ENCODE measurements around the gene TBRG4. TPM values are rescaled to one million over a fixed set of nuclear protein-coding genes. Genes with fewer than 3 reads are reported as not detected.

TBRG4 gene
- total RNA-seq, 1 experiment from 2014 or later = 107 TPM

- Histone ChIP-seq H3K27ac (ENCODE audit: low read length) (no peak overlapping the region), H3K4me3 (ENCODE audit: low read length) (no peak overlapping the region), H2AFZ (ENCODE audit: low read length) (no peak overlapping the region), H3K4me1 (ENCODE audit: insufficient read depth, low read length) (no peaks in the 10 kb centered on the region), H3K9me2 (replicated peaks; ENCODE audit: low read length) (no peaks in the 10 kb centered on the region), H4K20me1 (ENCODE audit: low read length) (no peaks in the 10 kb centered on the region), H3K9ac (ENCODE audit: low read length) (no peak overlapping the region), H3K9me3 (ENCODE audit: low read length) (no peaks in the 10 kb centered on the region), H3K4me2 (ENCODE audit: low read length) (no peak overlapping the region), H3F3A (ENCODE audit: low read length, unreplicated experiment) (no peaks in the 10 kb centered on the region), H3K27me3 (ENCODE audit: low read length) (no peaks in the 10 kb centered on the region), H3K79me2 (ENCODE audit: low read length) (no peaks in the 10 kb centered on the region), H3K36me3 (ENCODE audit: low read depth, low read length) (no peaks in the 10 kb centered on the region)
- DNase-seq (no peak), ATAC-seq (no peak)
- POLR2A ChIA-PET (ENCODE audit: unreplicated experiment) = no interaction called here
- CTCF ChIA-PET = no interaction called here
- TF ChIP-seq EZH2 (IDR thresholded peaks at IDR 0.05; ENCODE audit: low read length, unreplicated experiment) (no peak), CTCF (conservative IDR thresholded peaks at IDR 0.05; ENCODE audit: low read depth, low read length) (no peak), EZH2phosphoT487 (IDR thresholded peaks at IDR 0.05; ENCODE audit: borderline replicate concordance, low read length) (no peak)
- BruUV-seq (replicated peaks) = no TSS peak
- intact Hi-C loops (cut with micrococcal nuclease) = no loop called here
These were observed 53.6 kb downstream of the TBRG4 start for GRCh38 chr7:45057878-45058277.

- TF ChIP-seq EZH2phosphoT487 (IDR thresholded peaks at IDR 0.05; ENCODE audit: borderline replicate concordance, low read length) (no peak), EZH2 (IDR thresholded peaks at IDR 0.05; ENCODE audit: low read length, unreplicated experiment) (no peak), CTCF (conservative IDR thresholded peaks at IDR 0.05; ENCODE audit: low read depth, low read length) (no peak)
- ChIA-PET POLR2A (ENCODE audit: unreplicated experiment) (no interaction called here), CTCF (no interaction called here)
- Histone ChIP-seq H3K27ac (ENCODE audit: low read length) (no peak overlapping the region), H2AFZ (ENCODE audit: low read length) (no peak overlapping the region), H3K9me3 (ENCODE audit: low read length) (no peaks in the 10 kb centered on the region), H3K4me1 (ENCODE audit: insufficient read depth, low read length) (no peaks in the 10 kb centered on the region), H3K9ac (ENCODE audit: low read length) (no peak overlapping the region), H3K36me3 (ENCODE audit: low read depth, low read length) (no peaks in the 10 kb centered on the region), H3K79me2 (ENCODE audit: low read length) (no peaks in the 10 kb centered on the region), H3F3A (ENCODE audit: low read length, unreplicated experiment) (no peaks in the 10 kb centered on the region), H3K9me2 (replicated peaks; ENCODE audit: low read length) (no peaks in the 10 kb centered on the region), H4K20me1 (ENCODE audit: low read length) (no peaks in the 10 kb centered on the region), H3K27me3 (ENCODE audit: low read length) (no peaks in the 10 kb centered on the region), H3K4me3 (ENCODE audit: low read length) (no peak overlapping the region), H3K4me2 (ENCODE audit: low read length) (no peak overlapping the region)
- BruUV-seq (replicated peaks) = no TSS peak
- intact Hi-C loops (cut with micrococcal nuclease) = no loop called here
- no peak for DNase-seq
- ATAC-seq = no peak
These were observed 55.8 kb downstream of the TBRG4 start for GRCh38 chr7:45055594-45056219.

- Histone ChIP-seq H3K9ac (ENCODE audit: low read length) (no peak overlapping the region), H3K4me1 (ENCODE audit: insufficient read depth, low read length) (no peaks in the 10 kb centered on the region), H3K27ac (ENCODE audit: low read length) (no peak overlapping the region), H3K9me3 (ENCODE audit: low read length) (no peaks in the 10 kb centered on the region), H3K36me3 (ENCODE audit: low read depth, low read length) (no peaks in the 10 kb centered on the region), H3F3A (ENCODE audit: low read length, unreplicated experiment) (no peaks in the 10 kb centered on the region), H3K9me2 (replicated peaks; ENCODE audit: low read length) (no peaks in the 10 kb centered on the region), H3K79me2 (ENCODE audit: low read length) (no peaks in the 10 kb centered on the region), H3K27me3 (ENCODE audit: low read length) (no peaks in the 10 kb centered on the region), H3K4me3 (ENCODE audit: low read length) (no peak overlapping the region), H4K20me1 (ENCODE audit: low read length) (no peaks in the 10 kb centered on the region), H2AFZ (ENCODE audit: low read length) (no peak overlapping the region), H3K4me2 (ENCODE audit: low read length) (no peak overlapping the region)
- CTCF ChIA-PET = no interaction called here
- ATAC-seq (no peak), DNase-seq (no peak)
- POLR2A ChIA-PET (ENCODE audit: unreplicated experiment) = no interaction called here
- BruUV-seq (replicated peaks) = no TSS peak
- intact Hi-C loops (cut with micrococcal nuclease) = no loop called here
- TF ChIP-seq EZH2 (IDR thresholded peaks at IDR 0.05; ENCODE audit: low read length, unreplicated experiment) (no peak), EZH2phosphoT487 (IDR thresholded peaks at IDR 0.05; ENCODE audit: borderline replicate concordance, low read length) (no peak), CTCF (conservative IDR thresholded peaks at IDR 0.05; ENCODE audit: low read depth, low read length) (no peak)
These were observed 56.5 kb downstream of the TBRG4 start for GRCh38 chr7:45055016-45055415.
